Osteocyte (in vitro differentiated cells): ENCODE measurements around the gene USP38. TPM values are rescaled to one million over a fixed set of nuclear protein-coding genes. Genes with fewer than 3 reads are reported as not detected.
"Not testable (repeated sequence)": the region's sequence is repeated elsewhere in the genome, so short reads cannot be mapped to it uniquely, and the experiment has no call there.

ENCODE experiments used
- DNase-seq: peaks from one replicate; pipeline ENCODE4 v3.0.0; 2021; ENCODE audit warnings: mixed read lengths; ENCODE audit not compliant: unreplicated experiment; ENCODE audit errors: extremely low spot score
- H3K27ac Mint-ChIP-seq: one replicate; pipeline ENCODE4 v1.8.0; 2021; ENCODE audit warnings: mild to moderate bottlenecking, mixed read lengths; ENCODE audit not compliant: unreplicated experiment
- H3K27me3 Mint-ChIP-seq: one replicate; pipeline ENCODE4 v1.8.0; 2021; ENCODE audit warnings: mixed read lengths; ENCODE audit not compliant: unreplicated experiment
- H3K36me3 Mint-ChIP-seq: one replicate; pipeline ENCODE4 v1.8.0; 2021; ENCODE audit warnings: mixed read lengths; ENCODE audit not compliant: unreplicated experiment
- H3K4me1 Mint-ChIP-seq: one replicate; pipeline ENCODE4 v1.8.0; 2021; ENCODE audit warnings: mixed read lengths; ENCODE audit not compliant: unreplicated experiment
- H3K4me3 Mint-ChIP-seq: one replicate; pipeline ENCODE4 v1.8.0; 2021; ENCODE audit warnings: mild to moderate bottlenecking, moderate library complexity, mixed read lengths; ENCODE audit not compliant: unreplicated experiment
- H3K9me3 Mint-ChIP-seq: one replicate; pipeline ENCODE4 v1.8.0; 2021; ENCODE audit warnings: mixed read lengths; ENCODE audit not compliant: unreplicated experiment
- CTCF ChIP-seq: fragments of 200-600 bp; sonication (generic); IDR thresholded peaks from 2 replicates; pipeline ENCODE4 v1.5.0; 2021; ENCODE audit warnings: antibody characterized with exemption, mild to moderate bottlenecking, moderate library complexity
- total RNA-seq: library from RNA; stranded (reverse); gene quantifications from 2 replicates; pipeline ENCODE4 v1.2.1, GENCODE V29; 2021

USP38 gene
- total RNA-seq, 1 donor from 2014 or later = 19.5 TPM

- Mint-ChIP-seq H3K27ac (no peak overlapping the region), H3K27me3 (no peaks in the 10 kb centered on the region), H3K36me3 (no peaks in the 10 kb centered on the region), H3K9me3 (no peaks in the 10 kb centered on the region), H3K4me1 (peaks cover 30% of the 10 kb centered on the region), H3K4me3 (no peak overlapping the region)
- TF ChIP-seq CTCF = no peak
- DNase-seq = no peak
Measured at GRCh38 chr4:143254491-143255226, 69.9 kb downstream of the USP38 start.

- H3K36me3 Mint-ChIP-seq = no peaks in the 10 kb centered on the region
- no peak overlapping the region for H3K27ac Mint-ChIP-seq
- no peak for DNase-seq
- no peaks in the 10 kb centered on the region for H3K9me3 Mint-ChIP-seq
- no peak for TF ChIP-seq CTCF
- no peak overlapping the region for H3K4me3 Mint-ChIP-seq
- H3K27me3 Mint-ChIP-seq = no peaks in the 10 kb centered on the region
- peaks cover 24% of the 10 kb centered on the region for H3K4me1 Mint-ChIP-seq
Measured at GRCh38 chr4:143256456-143256855, 71.7 kb downstream of the USP38 start.

GRCh38 chr4:143257356-143257755, 72.6 kb downstream of the USP38 start:
- peaks cover 16% of the 10 kb centered on the region for H3K4me1 Mint-ChIP-seq
- H3K36me3 Mint-ChIP-seq = no peaks in the 10 kb centered on the region
- no peak overlapping the region for H3K4me3 Mint-ChIP-seq
- DNase-seq = no peak
- TF ChIP-seq CTCF = no peak
- no peaks in the 10 kb centered on the region for H3K9me3 Mint-ChIP-seq
- no peaks in the 10 kb centered on the region for H3K27me3 Mint-ChIP-seq
- no peak overlapping the region for H3K27ac Mint-ChIP-seq

GRCh38 chr4:143260750-143261149, 76.0 kb downstream of the USP38 start:
- Mint-ChIP-seq H3K4me3 (no peak overlapping the region), H3K36me3 (no peaks in the 10 kb centered on the region), H3K4me1 (peaks cover 5% of the 10 kb centered on the region), H3K27ac (no peak overlapping the region), H3K27me3 (no peaks in the 10 kb centered on the region), H3K9me3 (peaks cover 4% of the 10 kb centered on the region)
- no peak for TF ChIP-seq CTCF
- no peak for DNase-seq

- Mint-ChIP-seq H3K4me1 (peaks cover 5% of the 10 kb centered on the region), H3K4me3 (no peak overlapping the region), H3K36me3 (no peaks in the 10 kb centered on the region), H3K27ac (no peak overlapping the region), H3K9me3 (peaks cover 15% of the 10 kb centered on the region), H3K27me3 (no peaks in the 10 kb centered on the region)
- no peak for TF ChIP-seq CTCF
- DNase-seq = no peak
Measured at GRCh38 chr4:143262838-143263237, 78.1 kb downstream of the USP38 start.

GRCh38 chr4:143267690-143268089, 83.0 kb downstream of the USP38 start:
- H3K4me3 Mint-ChIP-seq, H3K27me3 Mint-ChIP-seq, H3K36me3 Mint-ChIP-seq, DNase-seq, H3K4me1 Mint-ChIP-seq, H3K27ac Mint-ChIP-seq: not testable (repeated sequence)
- peaks cover 15% of the 10 kb centered on the region for H3K9me3 Mint-ChIP-seq
